ENCODE measurements around the gene OVOL1. TPM values are rescaled to one million over a fixed set of nuclear protein-coding genes. Genes with fewer than 3 reads are reported as not detected.

OVOL1 gene
- total and polyA plus RNA-seq, 2 of the 8 experiments (the other 6 are each of a cell fraction or from before 2014, with no cell fraction given), result 2.6 to 3.4 TPM

DNA sequence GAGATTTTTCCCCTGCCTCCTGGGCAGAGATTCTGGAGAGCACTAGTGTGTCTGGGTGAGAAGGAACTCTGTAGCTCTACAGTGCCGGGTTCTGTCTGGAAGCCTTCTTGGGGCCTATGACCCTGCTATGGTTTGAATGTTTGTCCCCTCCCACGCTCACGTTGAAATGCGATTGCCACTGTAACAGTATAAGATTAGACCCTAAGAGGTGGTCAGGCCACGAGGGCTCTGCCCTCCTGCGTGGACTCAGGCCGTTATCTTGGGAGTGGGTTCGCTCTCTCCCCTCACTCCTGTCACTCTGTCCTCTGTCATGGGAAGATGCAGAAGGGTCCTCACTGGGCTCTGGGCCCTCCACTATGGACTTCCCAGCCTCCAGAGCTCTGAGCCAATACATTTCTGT is 9.6 kb upstream of the OVOL1 start:
- POLR2A ChIA-PET (ENCODE audit: partially characterized antibody), result interaction anchor here (1.1 to 1.4 kb wide), 2 partner anchors 11 to 22 kb away, joined by 3 to 4 read pairs; no protein-coding TSS in a partner anchor
- Histone ChIP-seq H3K4me2 (ENCODE audit: insufficient read depth in 1 of 2, low read depth in 2 of 2, low read length in 2 of 2) (no peak overlapping the region), H3K23me2 (ENCODE audit: low read depth, low read length) (peaks cover 4% of the 10 kb centered on the region; the same call in 1 of the 2 replicates), H3K4ac (replicated peaks; ENCODE audit: insufficient read length, low read depth, low read length) (no peak overlapping the region), H2BK15ac (ENCODE audit: low read length) (no peak overlapping the region), H3K14ac (ENCODE audit: insufficient read length) (no peak overlapping the region), H2BK20ac (ENCODE audit: low read length) (no peak overlapping the region), H3K18ac (ENCODE audit: extremely low read depth, low read length) (no peak overlapping the region), H3K4me1 (replicated peaks in 1 of 4; ENCODE audit: control insufficient read depth in 3 of 4, insufficient read depth in 4 of 4, low read length in 3 of 4) (peaks cover 0 to 11% (median 3%) of the 10 kb centered on the region in 4 experiments; a peak in 6 of 7 replicates), H3K79me2 (ENCODE audit: control insufficient read depth in 1 of 2, insufficient read depth in 2 of 2, low read length in 2 of 2) (no peaks in the 10 kb centered on the region), H3K4me3 (ENCODE audit: extremely low read depth in 1 of 4, insufficient read depth in 2 of 4, low read depth in 3 of 4, low read length in 4 of 4) (no peak overlapping the region), H2BK5ac (ENCODE audit: low read depth, low read length) (no peak overlapping the region), H4K91ac (replicated peaks; ENCODE audit: insufficient read length, low read length) (no peak overlapping the region), H4K8ac (ENCODE audit: extremely low read depth, insufficient read depth, low read length) (no peak overlapping the region), H2BK120ac (replicated peaks; ENCODE audit: low read depth, low read length) (no peak overlapping the region), H4K20me1 (replicated peaks in 1 of 2; ENCODE audit: control insufficient read depth in 1 of 2, insufficient read depth in 2 of 2, low read length in 2 of 2) (peaks cover 1 to 15% of the 10 kb centered on the region in 2 experiments), H2AFZ (ENCODE audit: low read length) (no peak overlapping the region), H3K27me3 (replicated peaks in 1 of 4; ENCODE audit: control insufficient read depth in 3 of 4, extremely low read depth in 1 of 4, insufficient read depth in 3 of 4, low read length in 3 of 4) (peaks cover 0 to 8% (median 4%) of the 10 kb centered on the region in 4 experiments; a peak in 3 of 7 replicates), H4K5ac (ENCODE audit: insufficient read length, low read depth, low read length) (no peak overlapping the region), H3K36me3 (ENCODE audit: control insufficient read depth in 2 of 4, insufficient read depth in 4 of 4, low read length in 3 of 4) (peaks cover 0 to 11% (median 0%) of the 10 kb centered on the region in 4 experiments; a peak in 3 of 8 replicates), H2AK5ac (ENCODE audit: low read depth, low read length) (no peak overlapping the region), H3K56ac (replicated peaks; ENCODE audit: insufficient read length, low read depth, low read length) (no peak overlapping the region), H2BK12ac (ENCODE audit: low read depth, low read length) (no peak overlapping the region), H3K9me3 (ENCODE audit: insufficient read depth in 2 of 2, low read depth in 1 of 2, low read length in 1 of 2) (no peaks in the 10 kb centered on the region), H3K23ac (ENCODE audit: insufficient read length) (no peak overlapping the region), H3K9ac (replicated peaks in 1 of 4; ENCODE audit: extremely low read depth in 1 of 4, low read depth in 3 of 4, low read length in 3 of 4) (no peak overlapping the region; a peak in 1 of 7 replicates), H3K27ac (ENCODE audit: low read depth, low read length) (no peak overlapping the region), H3K79me1 (ENCODE audit: low read depth, low read length) (0 out of 2 replicates have a peak, but pooled peaks cover 2% of the 10 kb centered on the region)
- CTCF ChIA-PET (ENCODE audit: partially characterized antibody), result interaction anchor here (0.6 to 13.2 kb wide), 12 partner anchors 12 to 189 kb away, joined by 3 to 347 read pairs (median 12); partner anchors contain the start of genes KAT5 and RNASEH2C
- DNase-seq (ENCODE audit: low read depth in 1 of 2, low spot score in 2 of 2) (no peak), FAIRE-seq (no peak)
- 84% methylated on average over 8 of the region's 8 CpGs; no CpG with 5 or more reads in 1 of the 2 experiments for WGBS, 2 experiments (ENCODE audit: extremely low coverage in 1 of 2, insufficient coverage in 1 of 2, insufficient read length in 1 of 2, insufficient replicate concordance in 2 of 2, low coverage in 1 of 2, low lambda C conversion rate in 2 of 2, missing lambda C conversion rate in 1 of 2)
